Daoy (cell line): ENCODE data around the gene MMAA. TPM values are rescaled to one million over a fixed set of nuclear protein-coding genes. Genes with fewer than 3 reads are reported as not detected.
"Not testable (repeated sequence)": the region's sequence is repeated elsewhere in the genome, so short reads cannot be mapped to it uniquely, and the experiment has no call there.

Experiments
- DNase-seq: peaks from one replicate; pipeline ENCODE4 v3.0.0-alpha.2; 2015; ENCODE audit warnings: low read depth
- total RNA-seq: library from RNA; depleted of rRNA; stranded (reverse); fragments of >200 nt; shearing (Covaris generic); gene quantifications from 2 replicates; pipeline ENCODE4 v1.2.3, GENCODE V29; 2014; rRNA removed

The MMAA gene
- total RNA-seq, result 2.8 TPM in 2 replicates

DNA sequence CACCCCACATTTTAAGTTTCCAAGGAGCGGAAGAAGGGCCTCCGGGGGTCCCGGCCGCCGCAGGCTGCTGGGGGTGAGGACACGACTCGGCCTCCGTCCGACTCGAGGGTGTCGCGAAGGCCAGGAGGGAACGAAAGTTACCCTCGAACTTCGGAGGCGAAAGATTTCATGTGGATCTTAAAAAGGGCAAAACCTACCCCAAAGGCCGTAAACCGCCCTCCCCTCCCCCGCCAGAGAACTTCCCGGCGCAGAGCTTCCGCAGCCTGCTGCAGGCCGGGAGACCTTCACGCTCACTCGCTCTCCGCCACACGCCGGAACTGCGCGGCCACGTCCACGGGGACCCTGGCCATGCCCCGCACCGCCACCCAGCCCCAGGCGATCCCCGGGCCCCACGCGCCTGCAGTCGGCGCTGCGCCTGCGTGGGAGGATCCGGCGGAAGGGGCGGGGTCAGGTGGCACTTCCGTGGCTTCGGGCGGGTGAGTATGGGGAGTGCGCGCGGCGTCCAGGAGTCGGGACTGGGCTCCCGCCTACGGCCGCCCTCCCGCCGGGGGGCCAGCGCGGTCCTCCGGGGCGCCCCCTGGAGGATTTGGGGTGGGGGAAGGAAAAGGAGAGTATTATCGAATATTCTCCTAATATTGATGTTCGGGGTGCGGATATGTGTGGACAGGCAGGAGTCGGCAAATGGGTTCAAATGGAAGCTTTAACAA lies at the start of gene MMAA:
Gene MMAA (plus strand): TSS at position 454 of the 707 bp plus-strand sequence. CDS start 19,755 bp downstream, outside the sequence.
- peak; percentile 91 for DNase-seq

DNA sequence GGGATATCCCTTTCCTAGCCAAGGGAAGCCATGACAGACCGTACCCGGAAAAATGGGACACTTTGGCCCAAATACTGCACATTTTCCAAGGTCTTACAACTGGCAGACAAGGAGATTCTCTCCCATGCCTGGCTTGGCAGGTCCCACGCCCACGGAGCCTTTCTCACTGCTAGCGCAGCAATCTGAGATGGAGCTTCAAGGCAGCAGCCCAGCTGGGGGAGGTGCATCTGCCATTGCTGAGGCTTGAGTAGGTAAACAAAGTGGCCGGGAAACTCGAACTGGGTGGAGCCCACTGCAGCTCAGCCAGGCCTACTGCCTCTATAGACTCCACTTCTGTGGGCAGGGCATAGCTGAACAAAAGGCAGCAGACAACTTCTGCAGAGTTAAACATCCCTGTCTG lies 44.6 kb upstream of the MMAA start:
- not testable (repeated sequence) for DNase-seq

DNA sequence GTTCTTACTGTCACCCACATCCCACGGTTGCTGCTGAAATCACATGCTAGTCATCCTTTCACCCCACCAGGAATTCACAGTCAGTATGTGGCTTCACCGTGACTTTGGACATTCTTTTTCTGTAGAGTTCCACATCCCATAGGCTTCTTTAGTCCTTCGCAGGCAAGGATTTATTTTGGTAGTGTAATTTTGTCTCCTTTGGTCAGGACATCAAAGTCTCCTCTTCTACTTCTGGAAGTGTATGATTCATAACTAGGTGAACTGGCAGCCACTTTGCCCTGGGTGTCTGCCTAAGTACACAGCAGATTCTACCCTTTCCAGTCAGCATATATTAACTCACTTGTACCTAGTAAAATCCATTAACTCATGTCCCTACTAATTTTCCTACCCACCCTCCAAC lies 38.3 kb upstream of the MMAA start:
- DNase-seq, result peak; percentile 46

DNA sequence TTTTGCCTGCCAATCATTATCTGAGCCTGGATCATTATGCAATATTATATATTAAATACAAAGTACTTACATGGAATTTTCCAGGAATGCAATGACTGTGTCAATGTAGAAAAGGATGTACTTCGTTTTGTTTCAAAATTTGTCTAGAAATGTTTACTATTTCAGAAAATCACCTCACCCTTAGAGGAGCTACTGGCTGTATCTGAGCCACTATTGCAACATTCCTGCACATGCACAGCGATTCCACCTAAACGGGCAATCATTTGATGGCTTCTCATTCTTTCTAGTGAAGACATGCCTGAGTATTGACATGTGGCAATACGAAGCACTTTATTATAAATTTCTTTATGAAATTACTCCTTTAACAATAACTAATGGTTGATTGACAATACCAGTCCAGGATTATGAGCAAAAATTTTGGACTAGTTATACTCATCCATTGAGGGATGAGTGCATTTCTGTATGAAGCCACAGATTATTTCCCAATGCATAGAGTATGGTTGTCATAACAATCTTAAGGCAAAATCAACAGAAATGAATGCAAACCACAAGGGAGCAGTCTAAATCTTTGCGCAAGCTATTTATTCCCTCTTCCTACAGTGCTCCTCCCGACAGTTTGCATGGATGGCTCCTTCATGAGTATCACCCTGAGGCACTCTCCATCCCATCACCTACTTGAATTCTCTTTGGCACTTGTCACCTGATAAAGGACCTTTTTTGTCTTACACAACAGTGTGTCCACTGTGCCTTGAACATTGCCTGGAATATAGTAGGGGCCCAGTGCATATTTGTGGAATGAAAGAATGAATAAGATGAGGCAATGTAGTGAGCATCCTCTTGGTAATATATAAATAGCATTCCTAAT lies 35.8 kb upstream of the MMAA start:
- DNase-seq, result no peak

DNA sequence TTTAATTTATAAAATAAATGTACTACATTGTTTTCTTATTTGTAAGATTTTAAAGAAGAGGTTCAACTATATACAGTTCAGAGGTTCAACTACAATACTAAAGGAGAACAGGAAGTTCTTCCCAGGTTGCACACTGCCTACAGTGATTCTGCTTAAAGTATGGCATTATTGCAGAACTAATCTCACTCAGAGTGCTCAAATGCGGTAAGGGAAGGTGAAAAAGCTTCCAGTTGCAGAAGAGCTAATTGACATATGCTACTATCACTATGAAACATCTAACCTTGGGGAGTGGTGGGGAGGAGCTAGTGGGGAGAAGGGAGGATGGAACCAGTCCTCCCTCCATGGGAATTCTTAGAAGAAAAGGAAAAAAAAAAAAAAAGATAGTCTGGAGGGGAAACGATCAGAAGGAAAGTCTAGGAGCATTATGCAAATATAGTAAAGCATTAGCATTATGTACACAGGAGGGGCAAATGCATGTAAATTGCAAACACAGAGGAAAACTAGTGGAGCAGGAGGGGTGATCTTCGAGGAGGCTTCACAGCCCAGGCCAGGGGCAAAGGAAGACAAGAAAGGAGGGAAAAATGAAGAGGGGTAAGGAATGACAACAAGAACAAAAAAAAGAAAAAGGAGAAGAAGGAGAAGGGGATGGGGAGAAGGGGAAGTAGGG lies 32.0 kb upstream of the MMAA start:
- DNase-seq, result no peak

DNA sequence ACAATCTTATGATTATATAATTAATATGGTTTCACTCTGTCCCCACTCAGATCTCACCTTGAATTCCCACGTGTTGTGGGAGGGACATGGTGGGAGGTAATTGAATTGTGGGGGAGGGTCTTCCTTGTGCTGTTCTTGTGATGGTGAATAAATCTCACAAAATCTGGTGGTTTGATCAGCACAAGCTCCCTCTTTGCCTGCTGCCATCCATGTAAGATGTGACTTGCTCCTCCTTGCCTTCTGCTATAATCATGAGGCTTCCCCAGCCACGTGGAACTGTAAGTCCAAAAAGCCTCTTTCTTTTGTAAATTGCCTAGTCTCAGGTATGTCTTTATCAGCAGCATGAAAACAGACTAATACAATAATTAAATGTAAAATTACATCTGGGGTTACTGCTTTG lies 29.8 kb upstream of the MMAA start:
- not testable (repeated sequence) for DNase-seq

DNA sequence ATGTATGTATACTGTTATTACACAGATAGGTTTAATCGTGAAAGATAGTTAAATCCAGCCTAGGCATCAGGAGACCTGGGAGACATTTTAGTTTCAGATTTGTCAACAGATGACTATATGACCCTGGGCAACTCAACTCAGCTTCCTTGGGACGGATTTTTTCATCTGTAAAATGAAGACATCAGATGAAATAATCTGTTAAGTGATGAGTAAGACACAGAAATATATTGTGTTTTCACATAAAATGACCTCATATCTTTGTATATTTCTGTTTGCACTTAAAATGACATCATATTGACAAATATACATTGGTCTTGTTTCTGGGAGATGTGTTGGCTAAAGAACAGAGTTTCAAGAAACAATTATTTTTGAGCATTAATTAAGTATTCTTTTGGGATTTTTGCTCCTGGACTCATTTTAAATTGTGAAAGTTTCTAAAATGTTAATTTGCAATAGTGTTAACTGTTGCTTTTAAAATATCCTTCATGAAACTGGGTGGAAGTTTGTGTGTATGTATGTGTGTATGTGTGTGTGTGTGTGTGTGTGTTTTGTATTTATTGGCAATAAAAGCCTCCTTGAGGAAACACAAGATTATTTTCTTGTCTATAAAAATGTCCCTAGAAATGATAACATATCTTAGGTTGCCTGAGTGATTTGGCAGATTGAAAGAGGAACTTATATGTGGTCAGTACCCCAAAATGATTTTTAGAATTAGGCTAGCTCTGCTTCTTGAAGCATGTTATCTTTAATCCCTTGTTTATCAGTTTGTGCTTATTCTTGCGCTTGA lies 29.1 kb upstream of the MMAA start:
- no peak for DNase-seq

DNA sequence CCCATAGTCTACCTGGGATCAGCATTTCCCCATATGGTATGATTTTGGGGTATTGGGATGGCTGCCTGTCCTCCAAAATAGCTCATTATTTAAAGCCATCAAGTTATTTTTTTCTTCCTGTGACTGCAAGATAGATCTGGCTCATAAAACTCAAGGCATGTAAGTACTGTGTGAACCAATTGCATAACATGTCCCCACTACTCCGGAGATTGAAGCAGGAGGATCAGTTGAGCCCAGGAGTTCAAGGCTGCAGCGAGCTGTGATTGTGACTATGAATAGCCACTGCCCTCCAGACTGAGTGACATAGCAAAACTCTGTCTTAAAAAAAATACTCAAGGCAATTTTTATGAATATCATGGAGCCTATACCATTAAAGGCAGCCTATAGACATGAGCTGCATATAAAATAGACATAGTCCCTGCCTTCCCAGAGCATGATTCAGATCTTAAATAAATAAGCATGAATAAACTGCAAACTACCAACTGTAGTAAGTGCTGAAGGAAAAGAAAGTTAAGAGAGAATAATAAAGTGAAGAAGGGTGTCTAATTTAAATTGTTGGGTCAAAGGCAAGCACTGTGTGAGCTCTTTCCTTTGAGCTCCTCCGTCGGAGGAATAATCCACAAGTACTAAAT lies 16.9 kb upstream of the MMAA start:
- no peak for DNase-seq

DNA sequence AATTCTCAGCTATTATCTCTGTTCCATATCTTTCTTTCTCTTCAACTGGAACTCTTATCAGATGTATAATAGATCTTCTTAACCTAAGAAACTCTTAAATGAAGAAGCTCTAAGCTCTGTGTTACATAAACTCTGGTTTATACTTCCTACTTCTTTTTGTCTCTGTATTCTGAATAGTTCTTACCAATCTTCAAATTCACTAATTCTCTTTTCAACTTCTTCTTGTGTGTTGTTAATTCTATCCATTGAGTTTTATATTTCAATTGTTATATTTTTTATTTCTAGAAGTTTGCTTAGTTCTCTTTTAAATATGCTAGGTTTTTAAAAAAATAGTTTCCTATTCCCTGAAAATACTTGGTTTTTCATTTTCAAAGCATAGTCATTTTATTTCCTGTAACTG lies 13.2 kb upstream of the MMAA start:
- DNase-seq, result no peak

DNA sequence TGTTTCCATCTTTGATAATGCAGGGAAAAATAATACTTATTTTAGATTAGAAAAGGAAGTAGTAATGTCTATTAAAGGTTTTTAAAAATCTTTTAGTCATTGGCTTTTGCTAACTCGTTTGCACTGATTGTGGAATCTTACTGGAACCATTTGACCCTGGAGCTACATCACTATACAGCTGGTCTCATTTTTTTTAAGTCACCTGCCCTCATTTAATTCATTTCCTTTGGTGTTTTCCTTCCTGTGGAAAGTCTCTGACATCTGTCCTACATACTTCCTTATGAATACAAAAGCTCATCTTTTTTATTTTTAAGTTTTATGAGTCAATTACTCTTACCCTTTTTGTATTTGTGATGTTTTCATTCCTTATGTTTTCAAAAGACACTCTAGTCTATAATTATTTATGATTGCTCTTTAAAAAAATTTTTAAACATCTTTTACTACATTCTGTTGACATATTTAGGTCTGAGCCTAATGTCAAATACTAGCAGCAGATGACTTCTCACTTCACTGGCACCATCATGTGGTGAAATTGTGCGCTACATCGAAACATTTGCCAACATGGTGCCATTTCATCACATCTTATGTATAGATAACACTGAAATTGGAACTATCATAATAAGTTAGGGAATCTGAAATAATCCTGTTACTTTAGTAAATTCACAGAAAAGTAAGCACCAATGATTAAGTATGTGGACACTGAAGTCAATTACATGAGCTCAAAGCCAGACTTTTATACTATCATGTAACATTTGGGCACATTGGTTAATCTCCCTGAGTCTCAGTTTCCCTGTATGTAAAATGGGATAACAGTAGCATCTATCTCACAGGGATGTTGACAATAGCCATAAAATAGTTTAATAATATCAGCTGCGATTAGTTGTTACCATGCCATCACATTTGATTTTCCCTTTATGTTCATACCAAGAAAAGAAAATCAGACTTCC lies 9.4 kb upstream of the MMAA start:
- peak; percentile 47 for DNase-seq

DNA sequence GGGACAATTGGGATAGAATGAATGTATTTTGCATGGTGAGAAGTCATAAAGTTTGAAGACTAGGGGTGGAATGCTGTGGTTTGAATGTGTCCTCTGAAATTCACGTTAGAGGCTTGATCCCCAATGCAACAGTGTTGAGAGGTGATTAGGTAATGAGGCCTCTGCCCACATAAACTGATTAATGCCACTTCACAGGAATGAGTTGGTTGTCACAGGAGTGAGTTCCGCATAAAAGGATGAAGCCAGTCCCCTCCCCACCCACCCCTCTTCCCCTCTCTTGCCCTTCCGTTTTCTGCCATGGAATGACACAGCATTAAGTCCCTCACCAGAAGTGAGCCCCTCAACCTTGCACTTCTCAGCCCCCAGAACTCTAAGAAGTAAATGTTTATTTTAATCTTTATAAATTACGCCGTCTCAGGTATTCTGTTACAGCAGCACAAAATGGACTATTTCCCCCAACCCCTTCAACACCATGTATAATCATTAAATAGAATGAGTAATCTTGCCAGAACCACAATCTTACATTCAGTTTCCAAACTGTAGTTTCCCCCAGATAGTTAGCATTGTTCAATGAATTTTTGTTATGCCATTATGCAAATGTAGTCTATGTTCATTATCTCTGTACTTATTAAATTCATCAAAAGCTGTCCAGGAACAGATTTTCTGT lies 5.5 kb upstream of the MMAA start:
- DNase-seq, result no peak

DNA sequence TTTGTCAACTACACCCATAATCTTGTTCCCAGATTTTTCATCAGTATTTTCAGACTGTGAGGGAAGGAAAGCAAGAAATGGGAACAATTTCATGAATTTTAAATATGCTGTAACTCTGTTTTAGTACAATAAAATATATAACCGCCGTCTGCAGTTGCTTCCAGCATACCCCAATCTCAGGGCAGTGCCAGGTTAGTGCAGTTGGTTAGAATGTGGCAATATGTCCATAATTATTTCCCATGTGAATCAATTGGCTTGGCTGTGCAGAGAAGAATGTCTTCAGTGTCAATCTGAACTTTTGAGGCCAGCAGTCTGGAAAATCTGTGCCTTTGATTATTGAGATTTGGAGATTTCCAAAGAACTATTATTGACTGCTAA lies 5.0 kb upstream of the MMAA start:
- DNase-seq, result no peak

DNA sequence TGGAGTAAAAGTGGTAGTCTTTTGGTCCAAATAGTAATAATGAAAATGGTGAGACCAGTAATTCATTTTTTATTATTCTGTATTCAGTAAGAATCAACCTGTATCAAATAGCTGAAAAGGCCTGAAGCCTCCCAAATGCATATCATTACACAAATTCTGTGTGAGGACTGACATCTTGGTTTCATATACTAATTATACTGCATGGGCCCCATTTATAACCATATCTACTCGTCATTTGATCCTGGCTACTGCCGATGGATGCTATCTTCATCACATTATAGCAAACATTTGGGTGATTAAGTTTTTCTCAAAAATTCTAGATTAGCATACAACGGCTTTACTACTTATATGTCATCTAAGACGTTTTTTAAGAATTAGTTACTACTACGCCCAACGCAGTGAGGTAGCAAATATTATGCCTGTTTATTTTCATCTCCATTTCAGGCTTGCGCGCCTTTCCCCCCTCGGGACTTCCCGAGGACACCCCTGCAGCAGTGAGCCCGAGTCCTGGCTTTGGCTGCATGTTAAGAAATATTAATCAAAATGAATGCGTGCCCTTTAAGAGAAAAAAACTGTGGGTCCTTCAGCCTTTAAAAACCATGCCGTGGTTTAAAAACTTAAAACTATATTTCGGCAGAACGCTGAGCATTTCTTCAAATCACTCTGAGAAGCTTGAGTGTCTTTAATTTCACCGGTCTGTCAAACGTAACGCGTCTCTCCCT lies 814 bp upstream of the MMAA start:
- peak; percentile 6 for DNase-seq

DNA sequence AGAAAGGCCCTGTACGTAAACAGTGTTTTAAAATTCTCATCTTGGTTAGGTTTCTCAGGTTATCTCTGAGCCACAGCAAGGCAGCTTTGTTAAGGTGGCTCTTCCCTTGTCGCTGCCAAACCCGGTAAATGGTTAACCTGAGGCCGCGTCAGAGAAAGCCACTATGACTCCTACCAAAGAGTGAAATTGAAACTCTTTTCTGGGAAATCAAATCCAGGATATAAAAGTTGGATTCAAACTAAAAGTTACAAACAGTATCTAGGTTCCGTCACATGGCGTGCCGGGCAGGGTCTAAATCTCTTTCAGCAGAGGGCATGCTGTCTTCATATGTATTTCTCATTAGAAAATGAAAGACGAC lies 433 bp downstream of the MMAA start:
- DNase-seq, result peak; percentile 36

DNA sequence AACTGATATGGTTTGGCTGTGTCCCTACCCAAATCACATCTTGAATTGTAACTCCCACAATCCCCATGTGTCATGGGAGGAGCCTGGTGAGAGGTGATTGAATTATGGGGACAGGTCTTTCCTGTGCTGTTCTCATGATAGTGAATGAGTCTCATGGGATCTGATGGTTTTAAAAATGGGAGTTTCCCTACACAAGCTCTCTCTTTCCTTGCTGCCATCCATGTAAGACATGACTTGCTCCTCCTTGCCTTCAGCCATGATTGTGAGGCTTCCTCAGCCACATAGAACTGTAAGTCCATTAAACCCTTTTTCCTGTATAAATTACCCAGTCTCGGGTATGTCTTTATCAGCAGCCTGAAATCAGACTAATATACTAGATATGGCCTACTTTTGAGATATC lies 2.9 kb downstream of the MMAA start:
- not testable (repeated sequence) for DNase-seq

DNA sequence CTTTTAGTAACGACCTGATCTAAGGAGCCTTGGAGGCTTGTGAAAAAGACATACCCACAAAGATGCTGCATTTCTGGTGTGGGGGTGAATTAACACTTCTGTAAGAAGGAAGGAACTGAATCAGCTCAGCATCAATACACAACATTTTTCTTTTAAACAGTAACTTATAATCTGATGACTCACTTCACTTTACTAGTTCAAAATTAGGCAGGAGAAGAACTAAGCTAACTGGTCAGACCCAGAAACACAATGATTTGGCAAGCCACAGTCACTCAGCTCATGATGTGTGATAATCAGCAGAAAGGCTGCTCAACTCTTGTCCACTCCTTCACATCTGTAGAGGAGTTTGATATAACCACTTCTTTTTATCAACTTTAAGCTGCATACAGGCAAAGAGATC lies 4.6 kb downstream of the MMAA start:
- DNase-seq, result no peak

DNA sequence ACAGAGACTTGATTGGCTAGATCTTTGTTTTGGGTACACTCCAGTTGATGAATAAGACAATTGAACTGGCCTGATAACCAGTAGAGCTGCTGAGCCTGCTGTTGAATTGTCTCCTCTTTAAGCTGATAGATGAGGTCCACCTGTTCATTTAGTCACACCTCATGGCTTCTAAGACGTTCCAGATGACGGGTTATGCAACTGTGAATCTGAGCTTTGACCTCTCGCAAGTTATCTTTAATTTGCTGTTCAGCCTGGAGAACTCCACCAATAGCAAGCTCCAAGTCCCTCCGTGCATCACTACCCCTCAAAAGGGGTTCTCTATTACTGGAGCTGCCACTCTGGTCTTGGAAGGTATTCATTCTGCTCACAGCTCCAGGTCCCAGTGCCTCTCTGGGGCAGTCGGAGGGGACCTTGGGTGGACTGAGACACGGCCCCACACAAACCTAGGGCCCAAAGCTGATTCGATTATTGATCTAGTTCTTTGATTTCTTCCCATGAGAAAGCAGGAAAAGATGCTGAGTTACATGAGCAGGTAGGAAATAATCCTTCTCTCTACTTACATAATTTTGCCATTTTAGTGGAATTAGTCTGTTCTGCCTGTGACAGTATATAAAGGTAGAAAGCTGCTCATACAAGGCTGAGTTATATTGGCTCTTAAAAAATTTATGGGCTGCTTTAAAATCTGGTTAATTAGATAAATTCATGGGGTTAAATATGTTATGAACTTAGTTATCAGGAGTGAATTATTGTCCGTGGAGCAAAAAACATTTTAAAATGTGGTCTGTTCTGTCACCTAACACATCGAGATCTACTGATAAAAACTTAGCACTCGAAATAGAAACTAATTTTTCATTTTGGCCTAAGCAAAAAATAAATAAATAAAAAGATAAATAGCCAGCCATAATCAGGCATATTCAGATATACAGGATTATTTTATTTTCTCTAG lies 6.8 kb downstream of the MMAA start:
- DNase-seq, result no peak

DNA sequence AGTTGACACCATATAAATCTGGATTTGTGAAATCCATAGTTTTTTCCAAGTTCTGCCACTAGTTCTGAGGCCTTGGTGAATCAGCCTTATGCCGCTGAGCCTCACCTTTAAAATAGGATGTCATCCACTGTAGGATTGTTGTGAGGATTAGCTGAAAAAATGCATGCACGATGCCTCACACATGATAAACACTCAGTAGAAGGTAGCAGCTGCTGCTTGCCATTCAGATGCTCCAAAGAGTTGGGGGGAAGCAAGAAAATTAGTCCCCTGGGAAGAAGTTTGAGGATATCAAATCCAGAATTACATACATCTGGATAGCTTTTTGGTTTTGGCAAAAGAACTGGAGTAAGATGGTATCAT lies 7.4 kb downstream of the MMAA start:
- DNase-seq, result no peak
